ENCODE results near the gene CCDC17. TPM values are rescaled to one million over a fixed set of nuclear protein-coding genes. Genes with fewer than 3 reads are reported as not detected.

CCDC17 gene
- polyA plus RNA-seq, 1 donor (not counting 4 experiments of a cell fraction or from before 2014, with no cell fraction given) = 0.37 TPM

- H3K9me3 ChIP-seq (ENCODE audit: control insufficient read depth, low read depth, low read length) = no peaks in the 10 kb centered on the region
- no peaks in the 10 kb centered on the region for H4K20me1 ChIP-seq (ENCODE audit: control insufficient read depth, extremely low read depth, insufficient read depth, low read length)
- FAIRE-seq (no peak), DNase-seq (ENCODE audit: low read depth, low spot score) (no peak)
- peaks cover 24 to 39% of the 10 kb centered on the region in 2 experiments for H3K36me3 ChIP-seq (ENCODE audit: control insufficient read depth in 2 of 2, extremely low read depth in 1 of 2, insufficient read depth in 2 of 2, low read length in 2 of 2)
- H3K4me3 ChIP-seq (ENCODE audit: control insufficient read depth in 2 of 3, extremely low read depth in 1 of 3, insufficient read depth in 2 of 3, low read depth in 1 of 3, low read length in 3 of 3) = no peak overlapping the region
- TF ChIP-seq EZH2 (IDR thresholded peaks at IDR 0.05; ENCODE audit: low read length) (no peak), CTCF (optimal IDR thresholded peaks at IDR 0.05 in 1 of 3, IDR thresholded peaks at IDR 0.05 in 1 of 3, conservative IDR thresholded peaks at IDR 0.05 in 1 of 3; ENCODE audit: extremely low read depth in 1 of 3, insufficient read depth in 2 of 3, low read length in 3 of 3) (no peak)
- H3K27ac ChIP-seq (ENCODE audit: control insufficient read depth, insufficient read depth, low read length) = no peak overlapping the region
- no peak overlapping the region for H3K9ac ChIP-seq (ENCODE audit: control insufficient read depth, extremely low read depth, insufficient read depth, low read length)
- H3K4me2 ChIP-seq (ENCODE audit: control insufficient read depth, extremely low read depth, insufficient read depth, low read depth, low read length) = no peak overlapping the region
- no peak overlapping the region for H2AFZ ChIP-seq (ENCODE audit: control insufficient read depth, low read length)
- no peaks in the 10 kb centered on the region for H3K27me3 ChIP-seq (ENCODE audit: control insufficient read depth, extremely low read depth, insufficient read depth, low read length)
- dilution Hi-C loops (cut with MboI; ENCODE audit: extremely low pct_ligation_motif_present, low sequenced_read_pairs) = no loop called here
- H3K9me1 ChIP-seq (ENCODE audit: control insufficient read depth, extremely low read depth, insufficient read depth, low read length) = no peaks in the 10 kb centered on the region
- H3K4me1 ChIP-seq (ENCODE audit: control insufficient read depth, extremely low read depth, insufficient read depth, low read length) = no peaks in the 10 kb centered on the region
- no peaks in the 10 kb centered on the region for H3K79me2 ChIP-seq (ENCODE audit: control insufficient read depth, insufficient read depth, low read length)
Measured at GRCh38 chr1:45570631-45571030, 53.2 kb downstream of the CCDC17 start.

Small RNA genes lying within 50 kb of the gene (small RNA-seq; reads per million reads assigned to genes)
- gene AL355480.1 (ENCODE audit: insufficient read length in 3 of 3, low read depth in 3 of 3, low replicate concordance in 1 of 3) = 0 reads per million in 3 experiments
- 0 reads per million in 3 experiments for gene AL355480.2 (ENCODE audit: insufficient read length in 3 of 3, low read depth in 3 of 3, low replicate concordance in 1 of 3)
- gene AL355480.3 (ENCODE audit: insufficient read length in 3 of 3, low read depth in 3 of 3, low replicate concordance in 1 of 3) = 0 reads per million in 3 experiments
- 0 reads per million in 3 experiments for gene AL355480.4 (ENCODE audit: insufficient read length in 3 of 3, low read depth in 3 of 3, low replicate concordance in 1 of 3)

Other genes starting within 250 kb of the CCDC17 start
- gene TESK2, start 132.9 kb downstream of the CCDC17 start, polyA plus RNA-seq = 2.0 to 3.5 TPM (median 2.2 TPM) in 3 replicates
- 1.7 to 2.2 TPM (median 1.9 TPM) in 3 replicates for gene CCDC163, start 124.0 kb downstream of the CCDC17 start, polyA plus RNA-seq
- gene MMACHC, start 123.8 kb downstream of the CCDC17 start, polyA plus RNA-seq = 4.7 to 7.6 TPM (median 5.7 TPM) in 3 replicates
- gene PRDX1, start 102.2 kb downstream of the CCDC17 start, polyA plus RNA-seq = 938 to 1,251 TPM (median 971 TPM) in 3 replicates
- gene AKR1A1, start 73.2 kb downstream of the CCDC17 start, polyA plus RNA-seq = 104 to 109 TPM (median 107 TPM) in 3 replicates
- gene NASP, start 40.0 kb downstream of the CCDC17 start, polyA plus RNA-seq = 19.9 to 61.7 TPM (median 60.1 TPM) in 3 replicates
- gene GPBP1L1, start 62.5 kb upstream of the CCDC17 start, polyA plus RNA-seq = 43.4 to 65.5 TPM (median 64.1 TPM) in 3 replicates
- 69.7 to 110 TPM (median 91.4 TPM) in 3 replicates for gene TMEM69, start 64.1 kb upstream of the CCDC17 start, polyA plus RNA-seq
- gene IPP, start 126.6 kb upstream of the CCDC17 start, polyA plus RNA-seq = 6.7 to 10.0 TPM (median 8.3 TPM) in 3 replicates
- gene MAST2, start 179.6 kb upstream of the CCDC17 start, polyA plus RNA-seq = 12.2 to 15.7 TPM (median 14.6 TPM) in 3 replicates

Data from keratinocyte (primary cell).